ENCODE results near the gene WFDC1.

Gene WFDC1

GRCh38 chr16:84270071-84270470 lies 24.6 kb upstream of the WFDC1 start:
- no peak overlapping the region for H3K27ac ChIP-seq (ENCODE audit: low read length)
- no peak for ATAC-seq (ENCODE audit: insufficient read depth, low read depth)

GRCh38 chr16:84270531-84270930 lies 24.1 kb upstream of the WFDC1 start:
- no peak overlapping the region for H3K27ac ChIP-seq (ENCODE audit: low read length)

More at GRCh38 chr16:84270071-84270470, 24.6 kb upstream of the WFDC1 start:
- no peak overlapping the region for H2AFZ ChIP-seq (ENCODE audit: low read depth, low read length)
- H3K4me3 ChIP-seq (ENCODE audit: low read depth in 1 of 2, low read length in 2 of 2), result no peak overlapping the region
- 0 out of 2 replicates have a peak, but pooled peaks cover 2% of the 10 kb centered on the region for H4K20me1 ChIP-seq (ENCODE audit: insufficient read depth, low read length)
- no peak for DNase-seq
- H3K36me3 ChIP-seq (ENCODE audit: insufficient read depth, low read length), result no peaks in the 10 kb centered on the region
- no peak for TF ChIP-seq CTCF (IDR thresholded peaks at IDR 0.05; ENCODE audit: borderline replicate concordance, extremely low read depth, low read length, poor library complexity, severe bottlenecking)
- no peak overlapping the region for H3K4me2 ChIP-seq (ENCODE audit: insufficient read depth, low read length)
- H3K27me3 ChIP-seq (ENCODE audit: insufficient read depth, low read length, poor library complexity), result peaks cover 5% of the 10 kb centered on the region
- no peaks in the 10 kb centered on the region for H3K79me2 ChIP-seq (ENCODE audit: insufficient read depth, low read length)
- no peaks in the 10 kb centered on the region for H3K4me1 ChIP-seq (ENCODE audit: insufficient read depth, low read length)
- H3K9me3 ChIP-seq (ENCODE audit: insufficient read depth, low read length, severe bottlenecking), result no peaks in the 10 kb centered on the region
- H3K9ac ChIP-seq (ENCODE audit: low read depth, low read length), result no peak overlapping the region

GRCh38 chr16:84271037-84271436 lies 23.6 kb upstream of the WFDC1 start:
- TF ChIP-seq EZH2 (IDR thresholded peaks at IDR 0.05; ENCODE audit: borderline replicate concordance, low read depth, low read length, severe bottlenecking) (no peak), CTCF (IDR thresholded peaks at IDR 0.05; ENCODE audit: borderline replicate concordance, extremely low read depth, low read length, poor library complexity, severe bottlenecking) (no peak)
- H3K27me3 ChIP-seq (ENCODE audit: insufficient read depth, low read length, poor library complexity), result peaks cover 5% of the 10 kb centered on the region
- H3K79me2 ChIP-seq (ENCODE audit: insufficient read depth, low read length), result no peaks in the 10 kb centered on the region
- no peak overlapping the region for H3K27ac ChIP-seq (ENCODE audit: low read length)
- no peaks in the 10 kb centered on the region for H3K9me3 ChIP-seq (ENCODE audit: insufficient read depth, low read length, severe bottlenecking)
- H3K4me1 ChIP-seq (ENCODE audit: insufficient read depth, low read length), result no peaks in the 10 kb centered on the region
- 0 out of 2 replicates have a peak, but pooled peaks cover 2% of the 10 kb centered on the region for H4K20me1 ChIP-seq (ENCODE audit: insufficient read depth, low read length)
- DNase-seq (no peak), ATAC-seq (ENCODE audit: insufficient read depth, low read depth) (no peak)
- no peaks in the 10 kb centered on the region for H3K36me3 ChIP-seq (ENCODE audit: insufficient read depth, low read length)
- H3K4me3 ChIP-seq (ENCODE audit: low read depth in 1 of 2, low read length in 2 of 2), result no peak overlapping the region
- no peak overlapping the region for H3K4me2 ChIP-seq (ENCODE audit: insufficient read depth, low read length)
- no peak overlapping the region for H3K9ac ChIP-seq (ENCODE audit: low read depth, low read length)
- H2AFZ ChIP-seq (ENCODE audit: low read depth, low read length), result no peak overlapping the region

More at GRCh38 chr16:84270531-84270930, 24.1 kb upstream of the WFDC1 start:
- TF ChIP-seq EZH2 (IDR thresholded peaks at IDR 0.05; ENCODE audit: borderline replicate concordance, low read depth, low read length, severe bottlenecking), result no peak
- H4K20me1 ChIP-seq (ENCODE audit: insufficient read depth, low read length), result 0 out of 2 replicates have a peak, but pooled peaks cover 2% of the 10 kb centered on the region
- H3K4me3 ChIP-seq (ENCODE audit: low read depth in 1 of 2, low read length in 2 of 2), result no peak overlapping the region
- no peak overlapping the region for H2AFZ ChIP-seq (ENCODE audit: low read depth, low read length)
- no peak overlapping the region for H3K4me2 ChIP-seq (ENCODE audit: insufficient read depth, low read length)
- H3K9ac ChIP-seq (ENCODE audit: low read depth, low read length), result no peak overlapping the region
- no peak for DNase-seq
- H3K36me3 ChIP-seq (ENCODE audit: insufficient read depth, low read length), result no peaks in the 10 kb centered on the region
- H3K4me1 ChIP-seq (ENCODE audit: insufficient read depth, low read length), result no peaks in the 10 kb centered on the region
- ATAC-seq (ENCODE audit: insufficient read depth, low read depth), result no peak
- no peaks in the 10 kb centered on the region for H3K79me2 ChIP-seq (ENCODE audit: insufficient read depth, low read length)
- peaks cover 5% of the 10 kb centered on the region for H3K27me3 ChIP-seq (ENCODE audit: insufficient read depth, low read length, poor library complexity)
- no peaks in the 10 kb centered on the region for H3K9me3 ChIP-seq (ENCODE audit: insufficient read depth, low read length, severe bottlenecking)

GRCh38 chr16:84271866-84272265 lies 22.8 kb upstream of the WFDC1 start:
- Histone ChIP-seq H3K9me3 (ENCODE audit: insufficient read depth, low read length, severe bottlenecking) (no peaks in the 10 kb centered on the region), H3K4me3 (ENCODE audit: low read depth in 1 of 2, low read length in 2 of 2) (no peak overlapping the region), H2AFZ (ENCODE audit: low read depth, low read length) (no peak overlapping the region), H3K4me1 (ENCODE audit: insufficient read depth, low read length) (no peaks in the 10 kb centered on the region), H3K4me2 (ENCODE audit: insufficient read depth, low read length) (no peak overlapping the region), H3K27me3 (ENCODE audit: insufficient read depth, low read length, poor library complexity) (peaks cover 5% of the 10 kb centered on the region), H3K79me2 (ENCODE audit: insufficient read depth, low read length) (no peaks in the 10 kb centered on the region), H3K27ac (ENCODE audit: low read length) (no peak overlapping the region), H3K36me3 (ENCODE audit: insufficient read depth, low read length) (no peaks in the 10 kb centered on the region), H3K9ac (ENCODE audit: low read depth, low read length) (no peak overlapping the region), H4K20me1 (ENCODE audit: insufficient read depth, low read length) (no peaks in the 10 kb centered on the region)
- ATAC-seq (ENCODE audit: insufficient read depth, low read depth) (no peak), DNase-seq (no peak)
- TF ChIP-seq CTCF (IDR thresholded peaks at IDR 0.05; ENCODE audit: borderline replicate concordance, extremely low read depth, low read length, poor library complexity, severe bottlenecking), result no peak
- no peak for TF ChIP-seq EZH2 (IDR thresholded peaks at IDR 0.05; ENCODE audit: borderline replicate concordance, low read depth, low read length, severe bottlenecking)

Measured in DND-41 (cell line).